HCEC 1CT (cell line): ENCODE data around the gene RANBP3L.

ENCODE experiments used
- DNase-seq: peaks from one replicate; pipeline ENCODE4 v3.0.0-alpha.2; 2017

Gene RANBP3L

DNA sequence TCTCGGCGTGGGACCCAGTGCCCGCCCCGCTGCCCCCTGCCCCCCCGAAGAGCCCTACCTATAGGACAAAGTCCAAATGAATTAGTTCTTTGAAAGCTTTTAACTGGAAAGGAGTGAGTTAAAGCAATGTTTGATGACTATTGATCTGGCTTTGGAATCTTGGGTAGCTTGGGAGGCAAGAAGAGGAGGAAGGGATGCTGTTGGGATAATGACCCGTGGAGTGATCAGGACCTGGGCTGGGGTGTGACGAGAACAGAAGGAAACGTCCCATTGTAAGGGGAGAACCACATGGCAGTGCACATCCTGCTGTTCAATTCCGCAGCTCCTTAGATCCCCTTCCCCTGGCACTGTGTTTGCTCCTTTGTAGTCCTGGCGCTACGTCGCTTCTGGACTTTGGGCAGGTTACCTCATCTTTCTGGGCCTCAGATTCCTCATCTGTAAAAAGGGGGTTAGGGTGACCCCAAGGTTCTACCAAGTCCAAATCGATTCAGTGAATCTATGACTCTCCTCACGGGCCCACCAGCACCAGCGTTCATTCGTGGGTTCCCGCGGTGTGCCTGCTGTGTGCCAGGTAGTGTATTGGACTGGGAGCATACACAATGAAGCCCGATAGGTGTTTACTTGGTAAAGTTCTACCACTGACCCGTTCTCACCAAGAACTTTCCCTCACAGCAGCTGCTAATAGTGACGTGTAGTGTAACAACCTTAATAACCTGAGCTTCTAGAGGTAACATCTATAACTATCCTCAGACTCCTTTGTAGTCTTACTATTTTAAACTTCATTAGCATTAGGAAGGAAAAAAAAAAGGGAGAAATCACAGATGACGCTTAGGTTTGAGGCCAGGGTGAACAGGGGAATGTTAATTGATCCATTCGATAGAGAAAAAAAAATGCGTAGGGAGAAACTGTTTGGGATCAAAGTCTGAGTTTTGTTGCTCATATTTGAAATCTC, 58.9 kb downstream of the RANBP3L start:
- DNase-seq: no peak

GRCh38 chr5:36241631-36242533, 59.8 kb downstream of the RANBP3L start, which contains the start of gene NADK2:
NADK2 (minus strand) TSS chr5:36241925; CDS start chr5:36241798, 127 bp downstream.
- DNase-seq: peak; percentile 94

GRCh38 chr5:36240779-36241630, 60.7 kb downstream of the RANBP3L start:
- DNase-seq: peak; percentile 72

DNA sequence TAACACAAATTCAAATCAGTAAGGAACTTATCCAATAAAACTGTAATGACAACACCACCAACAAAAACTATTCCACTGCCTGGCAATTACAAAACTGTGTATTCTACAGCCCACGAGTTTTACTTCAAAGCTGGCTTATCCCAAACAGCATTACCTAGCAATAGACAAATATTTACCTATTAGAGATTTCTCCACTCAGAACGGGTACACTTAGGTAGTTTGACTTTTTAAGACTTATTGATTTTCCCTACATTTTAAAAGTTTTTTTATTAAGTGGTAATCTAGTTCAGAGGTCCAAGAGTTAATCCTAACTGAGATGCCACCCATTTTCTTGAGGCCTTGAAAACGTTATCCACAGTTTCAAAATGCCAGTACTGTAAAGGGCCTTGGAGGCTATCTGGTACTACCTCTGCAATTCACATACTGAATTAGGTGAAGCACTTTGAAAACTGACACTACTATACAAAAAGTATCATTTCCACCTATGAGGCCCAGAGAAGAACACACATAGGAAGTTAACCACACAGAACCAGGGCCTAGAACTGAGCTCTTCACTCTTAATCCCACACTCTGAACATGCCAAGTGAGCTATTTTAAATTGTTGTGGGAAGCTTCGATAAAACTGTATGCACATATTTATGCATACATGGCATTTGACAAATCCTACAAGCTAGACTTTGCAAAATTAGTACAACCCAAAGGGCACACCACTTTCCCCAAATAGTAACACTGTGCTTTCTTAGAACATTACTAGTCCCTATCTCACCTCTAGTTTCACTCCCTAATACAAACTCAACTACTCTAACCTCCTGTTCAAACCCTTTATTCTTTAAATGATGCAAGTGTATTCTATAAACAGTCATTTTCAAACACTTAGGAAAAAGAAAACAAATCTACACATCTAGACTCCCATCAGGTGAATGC, 62.1 kb downstream of the RANBP3L start:
- DNase-seq: no peak

- DNase-seq: no peak
Observed at GRCh38 chr5:36238502-36239295, 63.0 kb downstream of the RANBP3L start.

GRCh38 chr5:36237751-36238150, 64.0 kb downstream of the RANBP3L start:
- no peak for DNase-seq

DNA sequence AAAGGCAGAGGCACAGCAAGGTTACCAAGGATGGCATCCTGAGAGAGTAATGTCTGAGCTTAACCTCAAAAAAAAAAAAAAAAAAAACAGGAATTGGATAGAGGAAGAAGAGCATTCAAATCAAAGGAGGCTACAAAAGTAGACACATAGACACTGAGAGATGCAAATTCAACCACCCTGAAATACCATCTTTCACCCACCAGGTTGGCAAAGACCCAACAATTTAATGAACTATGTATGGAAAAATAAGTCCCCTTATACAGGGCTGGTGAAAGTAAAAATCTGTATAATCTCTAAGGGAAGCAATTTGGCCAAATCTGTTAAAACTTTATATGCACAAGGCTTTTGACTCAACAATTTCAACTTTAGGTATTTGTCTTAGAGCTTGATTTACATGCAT, 64.9 kb downstream of the RANBP3L start:
- no peak for DNase-seq

DNA sequence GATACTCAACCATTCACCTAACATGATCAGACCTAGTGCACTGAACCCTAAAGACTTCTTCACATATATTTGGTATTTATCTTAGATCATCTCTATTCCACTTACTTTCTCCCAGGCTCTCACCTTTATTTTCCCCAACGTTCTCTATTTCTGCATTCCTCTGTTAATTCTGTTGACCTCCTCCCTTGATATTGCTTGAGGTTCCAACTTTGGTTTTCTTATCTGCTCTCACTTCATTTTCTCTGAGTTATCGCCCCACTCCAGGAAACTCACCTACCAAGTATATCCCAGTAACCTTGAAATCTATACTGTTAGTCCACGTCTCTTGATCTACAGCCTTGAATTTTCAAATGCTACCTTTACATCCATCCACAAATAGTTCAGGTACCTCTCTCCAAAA, 69.2 kb downstream of the RANBP3L start:
- DNase-seq: no peak

DNA sequence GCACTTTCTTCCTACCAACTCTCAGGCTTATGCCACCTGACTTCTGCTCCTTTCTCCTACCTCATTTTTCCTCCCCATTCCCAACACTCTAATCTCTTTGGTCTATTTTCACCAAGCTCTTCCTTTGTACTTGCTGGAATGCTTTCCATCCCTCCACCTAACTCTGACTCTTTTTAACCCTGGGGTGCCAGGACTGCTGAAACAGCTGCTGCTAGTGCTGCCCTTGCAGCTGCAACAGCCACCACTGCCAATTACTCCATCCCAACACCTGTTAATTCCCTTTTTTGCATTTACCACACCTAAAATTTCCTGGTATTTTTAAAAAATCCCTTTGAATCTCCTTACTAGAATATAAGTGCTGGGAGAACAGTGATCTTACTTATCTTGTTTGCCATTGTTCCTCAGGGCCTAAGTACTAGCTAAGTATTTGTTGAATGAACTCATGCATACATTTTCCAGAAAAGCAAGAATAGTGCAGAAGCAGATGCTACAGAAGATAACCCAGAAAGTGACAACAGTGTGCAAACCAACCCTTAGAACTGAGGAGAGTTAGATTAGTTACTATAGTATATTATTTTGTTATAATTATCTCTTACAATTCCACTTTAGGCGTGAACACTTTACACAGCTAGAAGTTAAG, 71.4 kb downstream of the RANBP3L start:
- DNase-seq: no peak

- no peak for DNase-seq
Observed at GRCh38 chr5:36228505-36228904, 73.2 kb downstream of the RANBP3L start.

GRCh38 chr5:36227046-36227445, 74.7 kb downstream of the RANBP3L start:
- no peak for DNase-seq

- DNase-seq: no peak
Observed at GRCh38 chr5:36222620-36223019, 79.1 kb downstream of the RANBP3L start.

GRCh38 chr5:36217988-36218387, 83.7 kb downstream of the RANBP3L start:
- DNase-seq: no peak

DNA sequence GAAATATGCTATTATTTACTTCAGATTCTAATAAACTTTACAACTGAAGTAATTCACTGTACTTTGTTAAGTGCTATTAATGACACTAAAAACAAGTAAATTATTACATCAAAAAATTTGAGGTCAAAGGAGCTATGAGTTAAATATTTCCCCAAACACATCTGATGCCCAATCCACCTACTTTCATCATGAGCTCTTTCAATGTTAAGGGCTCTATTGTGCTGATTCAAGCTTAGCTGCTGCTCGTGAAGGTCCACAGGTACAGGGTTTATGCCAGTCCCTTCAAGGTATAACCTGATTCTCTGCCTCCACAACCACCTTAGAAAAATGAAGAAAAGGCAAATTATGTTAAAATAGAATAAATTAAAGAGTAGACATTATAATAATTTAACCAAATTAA, 84.1 kb downstream of the RANBP3L start:
- DNase-seq: no peak

DNA sequence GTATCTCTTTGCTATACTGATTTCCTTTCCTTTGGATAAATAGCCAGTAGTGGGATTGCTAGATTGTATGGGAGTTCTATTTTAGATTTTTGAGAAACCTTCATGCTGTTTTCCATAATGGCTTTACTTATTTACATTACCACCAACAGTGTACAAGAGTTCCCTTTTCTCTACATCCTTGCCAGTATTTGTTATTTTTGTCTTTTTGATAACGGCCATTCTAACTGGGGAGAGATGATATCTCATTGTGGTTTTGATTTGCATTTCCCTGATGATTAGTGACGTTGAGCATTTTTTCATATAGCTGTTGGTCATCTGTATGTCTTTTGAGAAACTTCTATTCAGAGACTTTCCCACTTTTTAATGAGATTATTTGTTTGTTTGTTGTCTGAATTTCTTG, 85.8 kb downstream of the RANBP3L start:
- DNase-seq: no peak

- DNase-seq: no peak
Observed at GRCh38 chr5:36214436-36214835, 87.3 kb downstream of the RANBP3L start.

GRCh38 chr5:36209664-36210063, 92.0 kb downstream of the RANBP3L start:
- DNase-seq: peak; percentile 80

GRCh38 chr5:36208786-36209185, 92.9 kb downstream of the RANBP3L start:
- DNase-seq: no peak

DNA sequence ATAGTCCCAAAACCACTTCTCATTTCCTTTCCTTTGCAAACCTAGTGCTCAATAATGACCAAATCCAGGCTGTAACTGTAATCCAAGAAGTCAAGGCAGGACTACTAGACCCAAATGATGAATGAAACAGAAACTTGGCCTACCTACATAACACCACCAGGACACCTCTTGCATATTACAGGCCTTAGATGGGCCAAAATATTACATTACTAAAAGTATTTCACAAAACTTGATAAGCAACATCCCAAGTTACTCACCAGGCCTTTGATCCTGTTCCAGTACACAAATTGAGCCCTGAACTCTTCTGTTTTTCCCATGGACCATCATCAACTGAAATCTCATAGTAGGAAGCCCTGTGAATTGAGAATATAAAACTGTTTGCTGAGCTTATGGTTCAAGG, 94.8 kb downstream of the RANBP3L start:
- no peak for DNase-seq

DNA sequence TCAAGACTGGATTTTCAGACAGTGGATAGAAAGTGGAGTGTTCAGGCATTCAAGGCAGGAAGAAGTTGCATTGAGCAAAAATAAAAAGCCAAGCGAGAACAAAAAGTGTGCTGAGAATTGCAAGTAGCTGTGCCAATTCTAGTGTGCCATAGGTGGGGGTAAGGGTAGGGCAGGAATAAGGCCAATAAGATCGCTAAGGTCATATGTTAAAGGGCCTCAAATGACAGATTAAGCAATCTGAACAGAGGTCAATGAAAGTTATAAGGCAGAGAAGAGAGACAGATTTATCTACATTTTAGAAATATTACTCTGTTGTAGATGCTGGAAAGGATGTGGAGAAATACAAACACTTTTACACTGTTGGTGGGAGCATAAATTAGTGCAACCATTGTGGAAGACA, 96.4 kb downstream of the RANBP3L start:
- DNase-seq: no peak
